Calu3 (cell line): ENCODE data around the gene DICER1. TPM values are rescaled to one million over a fixed set of nuclear protein-coding genes. Genes with fewer than 3 reads are reported as not detected.
"Not testable (repeated sequence)": the region's sequence is repeated elsewhere in the genome, so short reads cannot be mapped to it uniquely, and the experiment has no call there.

Source experiments
- Bru-seq: library from RNA; stranded (reverse); fragments of 400-500 nt; gene quantifications from one replicate; lab custom pipeline; 2021; lab: Mats Ljungman, UMichigan
- BruChase-seq, 2 experiments: library from RNA; stranded (reverse); fragments of 400-500 nt; gene quantifications; one replicate each; lab custom pipeline; 2021; lab: Mats Ljungman, UMichigan
- BruUV-seq: library from RNA; stranded (reverse); fragments of 400-500 nt; replicated peaks from 2 replicates; lab custom pipeline; 2021; lab: Mats Ljungman, UMichigan
- CTCF ChIA-PET: fragments of 300-600 bp; sonication (Branson Sonifier 250); formaldehyde crosslinking; loops from one replicate; lab custom pipeline; 2022; ENCODE audit warnings: antibody characterized with exemption; lab: Charles Lee
- DNase-seq: peaks from one replicate; pipeline ENCODE4 v3.0.0; 2022
- H3K27ac Mint-ChIP-seq: one replicate; pipeline ENCODE4 v1.8.0; 2022; ENCODE audit warnings: mixed read lengths; ENCODE audit not compliant: unreplicated experiment
- H3K27me3 Mint-ChIP-seq: one replicate; pipeline ENCODE4 v1.8.0; 2022; ENCODE audit warnings: mixed read lengths; ENCODE audit not compliant: unreplicated experiment
- H3K36me3 Mint-ChIP-seq: one replicate; pipeline ENCODE4 v1.8.0; 2022; ENCODE audit warnings: mild to moderate bottlenecking, moderate library complexity, mixed read lengths; ENCODE audit not compliant: insufficient read depth, unreplicated experiment
- H3K4me1 Mint-ChIP-seq: one replicate; pipeline ENCODE4 v1.8.0; 2022; ENCODE audit warnings: mild to moderate bottlenecking, low read depth, mixed read lengths; ENCODE audit not compliant: unreplicated experiment
- H3K4me3 Mint-ChIP-seq: one replicate; pipeline ENCODE4 v1.8.0; 2022; ENCODE audit warnings: mild to moderate bottlenecking, low read depth, moderate library complexity, mixed read lengths; ENCODE audit not compliant: unreplicated experiment
- H3K9me3 Mint-ChIP-seq: one replicate; pipeline ENCODE4 v1.8.0; 2022; ENCODE audit warnings: low read depth, mixed read lengths; ENCODE audit not compliant: unreplicated experiment
- CTCF ChIP-seq: fragments of 200-600 bp; IDR thresholded peaks from one replicate; pipeline ENCODE4 v1.8.0; 2022; ENCODE audit warnings: antibody characterized with exemption; ENCODE audit not compliant: unreplicated experiment
- intact Hi-C: fragments of 100-400 bp; cut with micrococcal nuclease; formaldehyde crosslinking; loops from one replicate; pipeline ENCODE4 v1.10.0; 2022; ENCODE audit not compliant: unreplicated experiment
- long read RNA-seq: library from polyadenylated mRNA; stranded (forward); transcript quantifications from one replicate; pipeline ENCODE4 v2.0.0, GENCODE V29; 2022
- total RNA-seq: library from RNA; stranded (reverse); gene quantifications from 2 replicates; pipeline ENCODE4 v1.2.3, GENCODE V29; 2022

DICER1 gene, protein sequence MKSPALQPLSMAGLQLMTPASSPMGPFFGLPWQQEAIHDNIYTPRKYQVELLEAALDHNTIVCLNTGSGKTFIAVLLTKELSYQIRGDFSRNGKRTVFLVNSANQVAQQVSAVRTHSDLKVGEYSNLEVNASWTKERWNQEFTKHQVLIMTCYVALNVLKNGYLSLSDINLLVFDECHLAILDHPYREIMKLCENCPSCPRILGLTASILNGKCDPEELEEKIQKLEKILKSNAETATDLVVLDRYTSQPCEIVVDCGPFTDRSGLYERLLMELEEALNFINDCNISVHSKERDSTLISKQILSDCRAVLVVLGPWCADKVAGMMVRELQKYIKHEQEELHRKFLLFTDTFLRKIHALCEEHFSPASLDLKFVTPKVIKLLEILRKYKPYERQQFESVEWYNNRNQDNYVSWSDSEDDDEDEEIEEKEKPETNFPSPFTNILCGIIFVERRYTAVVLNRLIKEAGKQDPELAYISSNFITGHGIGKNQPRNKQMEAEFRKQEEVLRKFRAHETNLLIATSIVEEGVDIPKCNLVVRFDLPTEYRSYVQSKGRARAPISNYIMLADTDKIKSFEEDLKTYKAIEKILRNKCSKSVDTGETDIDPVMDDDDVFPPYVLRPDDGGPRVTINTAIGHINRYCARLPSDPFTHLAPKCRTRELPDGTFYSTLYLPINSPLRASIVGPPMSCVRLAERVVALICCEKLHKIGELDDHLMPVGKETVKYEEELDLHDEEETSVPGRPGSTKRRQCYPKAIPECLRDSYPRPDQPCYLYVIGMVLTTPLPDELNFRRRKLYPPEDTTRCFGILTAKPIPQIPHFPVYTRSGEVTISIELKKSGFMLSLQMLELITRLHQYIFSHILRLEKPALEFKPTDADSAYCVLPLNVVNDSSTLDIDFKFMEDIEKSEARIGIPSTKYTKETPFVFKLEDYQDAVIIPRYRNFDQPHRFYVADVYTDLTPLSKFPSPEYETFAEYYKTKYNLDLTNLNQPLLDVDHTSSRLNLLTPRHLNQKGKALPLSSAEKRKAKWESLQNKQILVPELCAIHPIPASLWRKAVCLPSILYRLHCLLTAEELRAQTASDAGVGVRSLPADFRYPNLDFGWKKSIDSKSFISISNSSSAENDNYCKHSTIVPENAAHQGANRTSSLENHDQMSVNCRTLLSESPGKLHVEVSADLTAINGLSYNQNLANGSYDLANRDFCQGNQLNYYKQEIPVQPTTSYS (N-terminal part only)
- total RNA-seq = 53.8 and 58.7 TPM in 2 replicates
- percentile 94 among the genes with signal in this experiment for Bru-seq, nascent RNA
- BruChase-seq, experiment 1, labeled RNA remaining after a 6-hour chase = percentile 87 among the genes with signal in this experiment
- percentile 93 among the genes with signal in this experiment for BruChase-seq, experiment 2, labeled RNA remaining after a 2-hour chase
- long read RNA-seq, full-length matches to known transcripts = 2 of 9 reads
- long read RNA-seq, partial matches to known transcripts = 2 of 9 reads
- long read RNA-seq, other reads (novel, unspliced or antisense) = 5 of 9 reads

DNA sequence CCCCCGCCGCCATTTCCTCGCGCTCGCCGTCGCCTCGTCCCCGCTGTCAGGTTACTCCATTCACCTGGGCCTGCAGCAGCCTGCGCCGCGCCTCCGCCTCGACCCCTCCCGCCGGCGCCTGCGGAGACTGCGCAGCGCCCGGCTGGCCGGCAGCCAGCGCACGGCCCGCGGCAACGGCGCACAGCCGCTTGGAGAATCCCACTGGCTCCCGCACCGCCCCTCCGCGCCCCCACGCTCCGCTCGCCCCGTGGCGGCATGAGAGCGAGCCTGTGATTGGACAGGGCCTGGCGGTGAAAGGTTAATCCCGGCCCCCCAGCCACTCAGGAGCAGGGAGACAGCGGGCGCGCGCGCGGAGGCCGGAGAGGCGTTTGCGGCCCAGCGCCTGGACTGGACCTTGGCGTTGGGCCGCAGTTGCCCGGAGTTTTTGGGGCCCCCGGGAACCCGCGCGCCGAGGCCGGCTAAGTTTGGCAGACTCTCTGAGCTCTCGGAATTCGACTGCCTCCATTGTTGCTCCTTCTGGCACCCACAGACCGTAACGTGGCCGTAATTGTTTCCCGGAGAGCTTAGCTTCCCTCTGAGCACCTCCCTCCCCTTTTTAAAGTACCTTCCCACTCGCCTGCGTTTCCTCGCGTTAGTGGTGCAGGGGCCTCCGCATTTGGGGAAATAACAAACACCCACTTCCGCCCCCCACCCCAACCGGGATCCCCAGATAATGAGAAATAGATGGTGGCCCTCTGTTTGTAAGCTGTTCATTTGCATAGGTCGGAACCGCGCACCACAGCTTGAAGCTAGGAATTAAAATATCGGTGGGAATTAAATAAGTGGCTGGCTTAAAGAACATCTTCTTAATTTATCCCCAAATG, at the start of gene DICER1:
Gene DICER1, minus strand, starts transcription at position 203 of the 863 bp plus-strand sequence. CDS start 24,071 bp downstream, outside the sequence.
- DNase-seq = peak; percentile 98
- BruUV-seq = TSS peak; percentile 54
- intact Hi-C loops = loop anchor here (5.0 to 10.0 kb wide), 3 partner anchors 90 to 377 kb away; partner anchors contain the start of gene GLRX5
- H3K4me3 Mint-ChIP-seq = peak within 1 kb of the TSS; percentile 84
- H3K36me3 Mint-ChIP-seq = peaks cover 32% of the 10 kb centered on the region
- H3K9me3 Mint-ChIP-seq = no peaks in the 10 kb centered on the region
- H3K27ac Mint-ChIP-seq = peak within 1 kb of the TSS; percentile 91
- no peak for TF ChIP-seq CTCF
- CTCF ChIA-PET = interaction anchor here (1.3 kb wide), 1 partner anchor 26 kb away, joined by 4 read pairs; no protein-coding TSS in a partner anchor
- no peaks in the 10 kb centered on the region for H3K27me3 Mint-ChIP-seq
- H3K4me1 Mint-ChIP-seq = peaks cover 19% of the 10 kb centered on the region

GRCh38 chr14:95206534-95206933, 49.2 kb upstream of the DICER1 start:
- no TSS peak for BruUV-seq
- DNase-seq = no peak
- CTCF ChIA-PET = no interaction called here
- intact Hi-C loops = no loop called here
- Mint-ChIP-seq H3K27ac (no peak overlapping the region), H3K9me3 (peaks cover 6% of the 10 kb centered on the region), H3K36me3 (peaks cover 45% of the 10 kb centered on the region), H3K27me3 (no peaks in the 10 kb centered on the region), H3K4me3 (no peak overlapping the region), H3K4me1 (peaks cover under 1% of the 10 kb centered on the region)
- no peak for TF ChIP-seq CTCF

GRCh38 chr14:95204705-95205104, 47.4 kb upstream of the DICER1 start:
- CTCF ChIA-PET = no interaction called here
- no peaks in the 10 kb centered on the region for H3K4me1 Mint-ChIP-seq
- H3K36me3 Mint-ChIP-seq = peaks cover 37% of the 10 kb centered on the region
- no peak for DNase-seq
- no peak for TF ChIP-seq CTCF
- H3K27me3 Mint-ChIP-seq = no peaks in the 10 kb centered on the region
- intact Hi-C loops = no loop called here
- H3K9me3 Mint-ChIP-seq = peaks cover 6% of the 10 kb centered on the region
- no peak overlapping the region for H3K4me3 Mint-ChIP-seq
- no TSS peak for BruUV-seq
- H3K27ac Mint-ChIP-seq = no peak overlapping the region

DNA sequence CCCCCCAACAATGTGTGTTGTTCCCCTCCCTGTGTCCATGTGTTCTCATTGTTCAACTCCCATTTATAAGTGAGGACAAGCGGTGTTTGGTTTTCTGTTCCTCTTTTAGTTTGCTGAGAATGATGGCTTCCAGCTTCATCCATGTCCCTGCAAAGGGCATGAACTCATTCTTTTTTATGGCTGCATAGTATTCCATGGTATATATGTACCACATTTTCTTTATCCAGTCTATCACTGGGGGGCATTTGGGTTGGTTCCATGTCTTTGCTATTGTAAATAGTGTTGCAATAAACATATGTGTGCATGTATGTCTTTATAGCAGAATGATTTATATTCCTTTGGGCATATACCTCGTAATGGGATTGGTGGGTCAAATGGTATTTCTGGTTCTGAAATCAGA, 44.4 kb upstream of the DICER1 start:
- H3K4me3 Mint-ChIP-seq, H3K9me3 Mint-ChIP-seq, DNase-seq, CTCF ChIA-PET, intact Hi-C loops, H3K27ac Mint-ChIP-seq, BruUV-seq, H3K27me3 Mint-ChIP-seq, H3K4me1 Mint-ChIP-seq: not testable (repeated sequence)
- peaks cover 28% of the 10 kb centered on the region for H3K36me3 Mint-ChIP-seq
